Umbilical cord (tissue), 2 donors: ENCODE measurements around the gene DDX5. TPM values are rescaled to one million over a fixed set of nuclear protein-coding genes. Genes with fewer than 3 reads are reported as not detected.

ENCODE experiments used
- DNase-seq: peaks from one replicate; pipeline ENCODE4 v3.0.0-alpha.2; 2015; ENCODE audit warnings: low spot score
- total RNA-seq: library from RNA; depleted of rRNA; stranded (reverse); fragments of >200 nt; gene quantifications from one replicate; pipeline ENCODE4 v1.2.3, GENCODE V29; 2014; ENCODE audit warnings: low replicate concordance; ENCODE audit not compliant: insufficient read depth

The DDX5 gene
- total RNA-seq, result 526 TPM

- peak; percentile 97 for DNase-seq
Measured at GRCh38 chr17:64506201-64506575, at the start of gene DDX5. Gene DDX5 (minus strand): TSS chr17:64506289. CDS start chr17:64506119, 170 bp downstream.

DNA sequence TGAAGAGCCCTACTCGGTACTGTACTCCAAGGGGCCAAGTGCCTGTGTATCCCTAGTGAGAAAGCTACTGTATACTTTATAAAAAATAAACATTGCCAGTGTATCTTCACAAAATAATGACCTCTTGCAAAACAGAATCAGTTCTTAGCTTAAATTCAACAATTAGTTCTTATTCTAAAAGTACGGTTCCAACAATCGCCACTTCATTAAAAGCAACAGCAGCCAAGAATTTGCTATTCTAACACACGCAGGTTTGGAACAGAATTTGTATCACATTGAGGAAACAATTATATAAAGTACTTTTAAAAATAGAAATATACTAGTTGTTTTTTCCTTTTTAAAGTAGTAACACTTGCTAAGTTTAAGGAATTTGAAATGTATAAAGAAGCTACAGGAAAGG, 49.2 kb upstream of the DDX5 start:
- no peak for DNase-seq

DNA sequence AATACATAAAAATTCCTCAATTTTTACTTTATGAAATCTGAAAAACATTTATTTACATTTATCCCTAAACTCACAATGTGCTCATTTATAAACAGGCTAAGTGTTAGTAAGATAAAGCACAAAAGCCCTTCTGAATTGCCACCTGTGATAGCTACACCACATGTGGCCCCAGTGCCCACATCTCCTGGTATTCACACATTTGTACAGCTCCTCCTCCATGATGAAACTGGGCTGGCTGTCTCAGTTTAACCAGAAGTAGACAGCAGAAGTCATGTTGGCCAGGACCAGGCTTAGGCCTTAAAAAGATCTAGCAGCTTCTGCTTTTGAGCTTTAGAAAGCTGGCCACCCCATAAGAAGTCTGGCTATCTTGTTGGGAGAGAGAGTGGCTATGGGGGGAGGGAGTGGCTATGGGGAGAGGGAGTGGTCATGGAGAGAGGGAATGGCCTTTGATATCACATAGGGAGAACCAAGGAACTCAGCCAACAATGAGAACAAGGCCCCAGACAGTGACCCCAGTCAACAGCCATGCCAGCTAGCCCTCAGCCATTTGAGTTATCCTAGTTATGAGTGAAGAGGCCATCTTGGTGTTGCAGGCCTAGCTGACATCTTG, 48.0 kb upstream of the DDX5 start:
- no peak for DNase-seq

DNA sequence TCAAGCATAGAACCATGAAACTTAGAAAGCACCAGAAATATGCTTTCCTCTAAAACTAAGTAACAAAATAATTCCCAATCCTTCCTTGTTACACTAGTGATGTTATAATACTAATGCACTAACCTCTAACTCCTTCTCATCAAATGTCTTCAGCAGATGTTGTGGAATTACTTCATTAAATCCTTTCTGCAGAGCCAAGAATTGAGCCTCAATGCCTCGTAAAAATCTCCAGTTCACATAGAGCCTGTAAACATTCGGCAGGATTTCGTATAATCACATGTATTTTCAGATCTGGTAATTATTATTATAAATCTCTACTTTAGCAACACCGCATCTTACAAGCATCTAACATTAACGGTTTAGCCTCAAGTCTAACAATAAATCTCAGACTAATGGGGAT, 45.4 kb upstream of the DDX5 start:
- peak; percentile 42 for DNase-seq

DNA sequence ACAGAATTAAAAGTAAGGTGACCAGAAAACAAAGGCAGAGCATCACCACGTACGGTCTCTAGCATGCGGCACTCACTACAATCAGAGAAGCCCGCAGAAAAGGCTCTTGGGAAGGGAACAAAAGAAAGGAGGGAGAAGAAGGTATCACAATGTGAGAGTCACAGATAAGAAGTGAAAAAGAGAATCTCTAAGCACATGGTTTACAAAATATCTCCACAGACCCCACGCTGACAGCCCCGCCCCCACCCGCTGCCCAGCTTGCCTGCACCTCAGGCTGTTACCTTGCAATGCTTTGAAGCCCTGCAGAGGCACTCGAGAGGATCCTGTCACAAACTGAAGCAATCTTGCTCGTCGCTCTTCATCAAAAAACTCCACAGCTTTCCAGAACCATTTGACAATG, 41.2 kb upstream of the DDX5 start:
- no peak for DNase-seq

- no peak for DNase-seq
Measured at GRCh38 chr17:64546716-64547115, 40.6 kb upstream of the DDX5 start.

DNA sequence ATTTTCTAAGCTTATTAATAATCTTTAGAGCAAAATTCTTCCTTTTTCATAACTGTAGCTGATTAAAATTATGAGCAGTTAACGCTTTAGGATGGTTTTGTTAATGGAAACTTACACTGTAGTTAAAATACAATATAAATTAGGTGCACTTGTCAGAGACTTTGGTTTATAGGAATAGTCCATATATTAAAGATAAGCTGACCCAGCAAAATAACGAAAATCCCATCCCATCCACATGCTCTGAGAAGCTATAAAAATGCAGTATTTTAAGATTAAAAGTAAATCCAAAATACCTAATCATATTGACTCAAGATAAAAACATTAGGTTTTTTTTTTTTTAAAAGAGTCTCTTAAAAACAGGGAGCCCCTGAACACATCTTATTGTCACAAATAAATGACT, 38.7 kb upstream of the DDX5 start:
- no peak for DNase-seq

- DNase-seq, result no peak
Measured at GRCh38 chr17:64540118-64540776, 34.2 kb upstream of the DDX5 start.

DNA sequence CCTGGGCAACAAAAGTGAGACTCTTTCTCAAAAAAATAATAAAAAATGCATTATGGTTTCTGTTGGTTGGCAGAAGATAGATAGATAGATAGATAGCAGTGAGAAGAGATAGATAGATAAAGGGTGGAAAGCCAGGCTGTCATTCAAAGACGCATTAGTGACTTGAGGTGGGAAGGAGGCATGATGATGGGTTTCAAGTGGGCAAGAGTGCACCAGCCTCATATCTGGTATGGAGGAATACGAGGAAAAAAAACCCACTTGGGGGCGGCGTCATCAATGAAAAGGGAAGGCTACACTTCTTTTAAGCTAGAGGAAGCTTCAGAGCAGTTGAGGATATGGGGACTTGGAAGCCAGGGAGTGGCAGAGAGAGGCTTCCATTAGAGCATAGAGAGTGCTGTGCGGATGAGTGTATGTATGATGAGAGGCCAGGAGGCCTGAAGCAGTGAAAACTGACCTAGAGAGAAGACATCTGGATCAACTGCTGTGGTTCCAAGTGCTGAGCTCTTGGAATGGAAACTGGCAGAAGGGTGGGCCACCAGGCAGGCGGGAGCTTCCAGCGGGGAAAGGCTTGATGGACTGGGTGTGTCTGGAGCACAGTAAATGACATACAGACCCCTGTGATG, 32.5 kb upstream of the DDX5 start:
- no peak for DNase-seq

- DNase-seq, result no peak
Measured at GRCh38 chr17:64537488-64537887, 31.4 kb upstream of the DDX5 start.

GRCh38 chr17:64536913-64537312, 30.8 kb upstream of the DDX5 start:
- DNase-seq, result no peak

GRCh38 chr17:64535357-64535756, 29.3 kb upstream of the DDX5 start:
- no peak for DNase-seq

- no peak for DNase-seq
Measured at GRCh38 chr17:64534187-64534586, 28.1 kb upstream of the DDX5 start.

- DNase-seq, result no peak
Measured at GRCh38 chr17:64533784-64534183, 27.7 kb upstream of the DDX5 start.

DNA sequence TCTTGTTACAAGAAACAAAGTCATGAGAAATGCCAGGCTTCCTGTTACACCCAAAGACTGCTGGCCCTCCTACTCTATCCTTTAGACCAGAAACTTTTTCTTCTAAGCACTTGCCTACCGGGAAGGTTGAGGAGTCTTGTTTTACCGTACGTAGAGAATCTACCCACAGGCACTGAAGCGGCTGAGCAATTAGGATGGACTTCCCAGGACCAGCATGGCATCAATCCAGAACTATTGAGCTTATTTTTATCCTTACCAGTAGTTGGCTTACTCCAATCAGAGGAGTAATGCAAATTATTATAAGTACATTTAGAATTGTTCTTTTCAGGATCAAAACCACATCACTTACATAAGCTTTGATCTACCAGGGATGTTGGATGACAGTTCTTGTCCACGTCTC, 26.3 kb upstream of the DDX5 start:
- DNase-seq, result no peak

DNA sequence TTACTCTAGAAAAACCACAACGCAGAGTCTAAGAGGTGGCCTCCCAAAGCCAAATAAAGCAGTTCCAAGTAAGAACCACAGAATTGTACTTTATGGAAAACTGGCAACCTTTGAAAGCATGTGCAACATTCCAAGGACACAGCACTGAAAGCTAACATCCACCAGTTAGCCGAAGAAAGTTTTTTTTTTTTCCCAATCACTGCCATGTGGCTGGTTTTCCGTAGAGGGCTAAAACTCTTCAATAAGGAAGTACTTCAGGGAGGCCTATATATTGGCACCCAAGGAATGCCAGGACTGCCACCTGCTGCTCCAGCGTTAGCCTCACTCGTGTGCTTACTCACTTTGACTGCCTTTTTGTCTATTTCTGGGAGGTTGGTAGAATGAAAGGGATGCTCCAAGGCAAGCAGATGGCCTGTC, 25.9 kb upstream of the DDX5 start:
- DNase-seq, result no peak

- no peak for DNase-seq
Measured at GRCh38 chr17:64529221-64529620, 23.1 kb upstream of the DDX5 start.

- no peak for DNase-seq
Measured at GRCh38 chr17:64527914-64528313, 21.8 kb upstream of the DDX5 start.

DNA sequence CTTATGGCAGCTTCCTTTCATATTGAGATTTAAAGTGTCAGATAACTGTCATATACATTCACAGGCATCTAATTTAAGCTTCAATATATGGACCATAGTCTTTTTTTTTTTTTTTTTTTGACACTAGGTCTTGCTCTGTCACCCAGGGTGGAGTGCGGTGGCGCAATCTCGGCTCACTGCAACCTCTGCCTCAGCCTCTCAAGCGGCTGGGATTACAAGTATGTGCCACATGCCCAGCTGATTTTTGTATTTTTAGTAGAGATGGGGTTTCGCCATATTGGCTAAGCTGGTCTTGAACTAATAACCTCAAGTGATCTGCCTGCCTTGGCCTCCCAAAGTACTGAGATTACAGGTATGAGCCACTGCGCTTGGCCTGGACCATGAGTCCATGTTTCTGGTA, 14.3 kb upstream of the DDX5 start:
- no peak for DNase-seq

DNA sequence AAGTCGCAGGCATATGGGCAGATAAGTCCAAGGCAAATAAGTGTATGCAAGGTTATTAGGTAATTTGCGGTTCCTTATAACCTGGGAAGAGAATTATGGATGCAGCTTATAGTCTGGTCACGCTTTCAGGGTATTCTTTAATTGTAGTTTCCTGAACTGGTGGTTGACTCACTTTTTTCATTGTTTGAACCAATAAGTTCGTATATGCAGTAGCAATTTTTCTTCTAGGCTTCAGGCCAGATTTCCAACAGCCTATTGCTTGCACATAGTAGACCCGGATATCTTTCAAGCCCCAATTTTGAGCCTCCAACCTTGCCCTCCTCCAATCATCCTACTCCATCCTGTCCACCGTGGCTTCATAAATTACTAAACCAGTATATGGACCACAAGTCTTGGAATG, 13.5 kb upstream of the DDX5 start:
- DNase-seq, result no peak

GRCh38 chr17:64515829-64516228, 9.7 kb upstream of the DDX5 start:
- no peak for DNase-seq

- DNase-seq, result no peak
Measured at GRCh38 chr17:64515419-64515818, 9.3 kb upstream of the DDX5 start.

- DNase-seq, result no peak
Measured at GRCh38 chr17:64509179-64509578, 3.1 kb upstream of the DDX5 start.
